Duodenal mucosa (tissue), 2 donors: ENCODE measurements around the gene MBOAT2.
"Not testable (repeated sequence)": the region's sequence is repeated elsewhere in the genome, so short reads cannot be mapped to it uniquely, and the experiment has no call there.

Experiments
- H3K27ac ChIP-seq: one replicate; pipeline ENCODE4 v1.7.0; 2013; ENCODE audit warnings: low read depth, low read length
- H3K27me3 ChIP-seq, 2 donors: one replicate each; pipeline ENCODE4 v1.7.0; 2013; ENCODE audit warnings: low read length in 2 of 2, control low read depth in 1 of 2; ENCODE audit not compliant: insufficient read depth in 2 of 2, control insufficient read depth in 1 of 2
- H3K36me3 ChIP-seq, 2 donors: one replicate each; pipeline ENCODE4 v1.7.0; 2013; ENCODE audit warnings: low read length in 2 of 2, control low read depth in 1 of 2; ENCODE audit not compliant: insufficient read depth in 2 of 2, control insufficient read depth in 1 of 2
- H3K4me1 ChIP-seq, 2 donors: one replicate each; pipeline ENCODE4 v1.7.0; 2013; ENCODE audit warnings: low read length in 2 of 2, control low read depth in 1 of 2; ENCODE audit not compliant: insufficient read depth in 2 of 2, control insufficient read depth in 1 of 2
- H3K4me3 ChIP-seq, 2 donors: one replicate each; pipeline ENCODE4 v1.7.0; 2013; ENCODE audit warnings: low read length in 2 of 2, low read depth in 1 of 2
- H3K9ac ChIP-seq, 2 donors: one replicate each; pipeline ENCODE4 v1.7.0; 2013; ENCODE audit warnings: low read length in 2 of 2, low read depth in 1 of 2
- H3K9me3 ChIP-seq, 2 donors: one replicate each; pipeline ENCODE4 v1.7.0; 2013; ENCODE audit warnings: low read length in 2 of 2, control low read depth in 1 of 2; ENCODE audit not compliant: control insufficient read depth in 1 of 2

The MBOAT2 gene

GRCh38 chr2:8983571-8983970, 19.9 kb downstream of the MBOAT2 start:
- no peaks in the 10 kb centered on the region for H3K27me3 ChIP-seq
- H3K9ac ChIP-seq = no peak overlapping the region
- H3K9me3 ChIP-seq = no peaks in the 10 kb centered on the region
- H3K4me1 ChIP-seq = no peaks in the 10 kb centered on the region
- H3K27ac ChIP-seq = no peak overlapping the region
- no peaks in the 10 kb centered on the region for H3K36me3 ChIP-seq
- no peak overlapping the region for H3K4me3 ChIP-seq

- Histone ChIP-seq H3K27ac (no peak overlapping the region), H3K36me3 (no peaks in the 10 kb centered on the region), H3K4me3 (no peak overlapping the region), H3K9ac (no peak overlapping the region), H3K27me3 (no peaks in the 10 kb centered on the region), H3K9me3 (no peaks in the 10 kb centered on the region), H3K4me1 (no peaks in the 10 kb centered on the region)
These were observed 21.6 kb downstream of the MBOAT2 start for GRCh38 chr2:8981876-8982275.

- Histone ChIP-seq H3K27me3 (no peaks in the 10 kb centered on the region), H3K36me3 (no peaks in the 10 kb centered on the region), H3K9me3 (no peaks in the 10 kb centered on the region)
These were observed 23.4 kb downstream of the MBOAT2 start for GRCh38 chr2:8980096-8980495.

GRCh38 chr2:8977758-8978157, 25.7 kb downstream of the MBOAT2 start:
- H3K27ac ChIP-seq = no peak overlapping the region
- H3K4me1 ChIP-seq = no peaks in the 10 kb centered on the region
- H3K9ac ChIP-seq = no peak overlapping the region
- no peak overlapping the region for H3K4me3 ChIP-seq
- no peaks in the 10 kb centered on the region for H3K27me3 ChIP-seq
- H3K36me3 ChIP-seq = no peaks in the 10 kb centered on the region
- H3K9me3 ChIP-seq = no peaks in the 10 kb centered on the region

More at GRCh38 chr2:8980096-8980495, 23.4 kb downstream of the MBOAT2 start:
- H3K27ac ChIP-seq = no peak overlapping the region
- no peak overlapping the region for H3K9ac ChIP-seq
- H3K4me1 ChIP-seq = no peaks in the 10 kb centered on the region
- H3K4me3 ChIP-seq = no peak overlapping the region

- Histone ChIP-seq H3K4me3 (no peak overlapping the region), H3K36me3 (no peaks in the 10 kb centered on the region), H3K27ac (no peak overlapping the region), H3K9me3 (no peaks in the 10 kb centered on the region), H3K9ac (no peak overlapping the region), H3K4me1 (no peaks in the 10 kb centered on the region), H3K27me3 (no peaks in the 10 kb centered on the region)
These were observed 26.8 kb downstream of the MBOAT2 start for GRCh38 chr2:8976442-8977259.

- H3K27me3 ChIP-seq = no peaks in the 10 kb centered on the region
- no peak overlapping the region for H3K9ac ChIP-seq
- H3K36me3 ChIP-seq = no peaks in the 10 kb centered on the region
- no peak overlapping the region for H3K4me3 ChIP-seq
- no peaks in the 10 kb centered on the region for H3K9me3 ChIP-seq
- no peaks in the 10 kb centered on the region for H3K4me1 ChIP-seq
- no peak overlapping the region for H3K27ac ChIP-seq
These were observed 29.5 kb downstream of the MBOAT2 start for GRCh38 chr2:8974016-8974415.

GRCh38 chr2:8973017-8973416, 30.5 kb downstream of the MBOAT2 start:
- not testable (repeated sequence) for H3K36me3 ChIP-seq, H3K4me1 ChIP-seq, H3K9ac ChIP-seq, H3K4me3 ChIP-seq, H3K27me3 ChIP-seq, H3K27ac ChIP-seq, H3K9me3 ChIP-seq

- H3K4me1 ChIP-seq = not testable (repeated sequence)
These were observed 30.9 kb downstream of the MBOAT2 start for GRCh38 chr2:8972535-8972934.

GRCh38 chr2:8969348-8969747, 34.1 kb downstream of the MBOAT2 start:
- H3K27me3 ChIP-seq, H3K4me3 ChIP-seq, H3K9ac ChIP-seq, H3K36me3 ChIP-seq, H3K9me3 ChIP-seq, H3K4me1 ChIP-seq, H3K27ac ChIP-seq: not testable (repeated sequence)

More at GRCh38 chr2:8972535-8972934, 30.9 kb downstream of the MBOAT2 start:
- H3K4me3 ChIP-seq, H3K9ac ChIP-seq, H3K36me3 ChIP-seq, H3K27ac ChIP-seq, H3K9me3 ChIP-seq, H3K27me3 ChIP-seq: not testable (repeated sequence)

GRCh38 chr2:8966123-8966908, 37.2 kb downstream of the MBOAT2 start:
- Histone ChIP-seq H3K27ac (no peak overlapping the region), H3K27me3 (no peaks in the 10 kb centered on the region), H3K4me1 (no peaks in the 10 kb centered on the region), H3K4me3 (no peak overlapping the region), H3K36me3 (no peaks in the 10 kb centered on the region), H3K9me3 (no peaks in the 10 kb centered on the region), H3K9ac (no peak overlapping the region)
